Measurements from ENCODE around the gene IL2RA. TPM values are rescaled to one million over a fixed set of nuclear protein-coding genes. Genes with fewer than 3 reads are reported as not detected.
"Not testable (repeated sequence)": the region's sequence is repeated elsewhere in the genome, so short reads cannot be mapped to it uniquely, and the experiment has no call there.

The IL2RA gene
- total RNA-seq, 1 donor from 2014 or later: 245 TPM

DNA sequence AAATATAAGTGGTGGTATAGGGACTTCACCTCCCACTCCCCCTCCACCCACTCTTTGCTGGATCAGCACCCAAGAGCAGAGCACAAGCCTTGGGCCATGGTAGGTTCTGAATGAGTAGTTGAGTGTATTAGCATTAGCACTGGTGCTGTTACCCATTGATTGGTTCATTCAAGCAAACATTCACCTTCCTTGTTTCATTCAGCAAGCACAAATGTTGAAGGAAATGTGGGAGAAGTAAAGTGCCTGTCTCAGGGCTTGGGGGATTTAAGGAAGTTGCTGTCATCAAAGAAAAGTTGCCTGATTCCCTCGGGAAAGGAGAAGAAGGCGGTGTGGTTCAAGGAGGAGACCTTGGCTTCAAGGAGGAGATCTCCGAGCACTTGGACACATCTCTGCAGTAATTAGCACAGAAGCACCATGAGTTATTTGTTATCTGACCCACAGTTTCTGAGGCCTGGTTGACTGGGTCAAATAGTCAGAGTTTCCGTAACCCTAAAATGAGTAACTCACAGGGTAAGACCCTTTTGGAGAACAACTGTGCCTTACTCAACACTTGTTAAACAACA is 17.3 kb downstream of the IL2RA start:
- intact Hi-C loops (cut with micrococcal nuclease): loop anchor here (5.0 kb wide), 1 partner anchor 598 kb away; no protein-coding TSS in a partner anchor

DNA sequence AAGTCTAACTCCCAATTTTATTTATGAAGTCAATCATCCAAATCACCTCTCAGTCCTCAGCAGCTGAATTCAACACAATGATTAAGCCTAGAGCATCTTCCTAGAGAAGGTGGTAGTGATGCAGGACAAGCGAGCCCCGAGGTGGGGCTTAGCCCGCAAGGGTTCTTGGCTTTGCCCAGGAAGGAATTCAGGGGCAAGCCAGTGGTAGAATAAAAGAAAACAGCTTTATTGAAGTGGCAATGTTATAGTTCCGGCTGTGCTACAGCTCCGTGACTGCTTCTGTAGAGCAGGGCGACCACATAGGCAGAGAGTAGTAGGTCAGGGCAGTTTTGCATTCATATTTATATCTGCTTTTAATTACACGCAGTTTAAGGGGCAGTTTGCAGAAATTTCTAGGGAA is 18.1 kb downstream of the IL2RA start:
- intact Hi-C loops (cut with micrococcal nuclease): no loop called here

DNA sequence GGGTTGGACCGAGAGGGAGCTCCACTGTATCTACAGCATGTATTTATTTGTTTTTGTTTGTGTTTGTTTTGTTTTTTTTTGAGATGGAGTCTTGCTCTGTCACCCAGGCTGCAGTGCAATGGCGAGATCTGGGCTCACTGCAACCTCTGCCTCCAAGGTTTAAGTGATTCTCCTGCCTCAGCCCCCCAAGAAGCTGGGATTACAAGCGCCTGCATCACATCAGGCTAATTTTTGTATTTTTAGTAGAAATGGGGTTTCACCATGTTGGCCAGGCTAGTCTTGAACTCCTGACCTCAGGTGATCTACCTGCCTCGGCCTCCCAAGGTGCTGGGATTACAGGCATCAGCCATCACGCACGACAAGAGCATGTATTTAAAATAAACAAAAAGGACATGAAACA is 18.8 kb downstream of the IL2RA start:
- intact Hi-C loops (cut with micrococcal nuclease): not testable (repeated sequence)

DNA sequence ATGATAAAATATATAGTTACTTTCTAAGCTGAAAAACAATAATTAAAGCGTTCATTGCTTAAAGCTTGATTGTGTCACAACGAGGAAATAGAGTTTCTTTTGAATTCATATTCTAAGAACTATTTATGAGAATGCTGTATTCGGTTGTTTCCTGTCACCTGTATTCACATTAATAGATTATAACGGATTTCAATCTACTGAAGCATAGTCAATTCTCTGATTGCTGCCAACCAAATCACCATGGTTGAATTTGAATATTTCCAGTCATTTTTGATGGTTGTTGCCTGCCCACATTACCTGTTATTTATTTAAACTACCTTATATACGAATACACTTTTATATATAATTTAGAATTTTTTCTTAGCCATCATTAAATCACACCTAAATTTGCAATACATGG is 22.0 kb downstream of the IL2RA start:
- intact Hi-C loops (cut with micrococcal nuclease): no loop called here

DNA sequence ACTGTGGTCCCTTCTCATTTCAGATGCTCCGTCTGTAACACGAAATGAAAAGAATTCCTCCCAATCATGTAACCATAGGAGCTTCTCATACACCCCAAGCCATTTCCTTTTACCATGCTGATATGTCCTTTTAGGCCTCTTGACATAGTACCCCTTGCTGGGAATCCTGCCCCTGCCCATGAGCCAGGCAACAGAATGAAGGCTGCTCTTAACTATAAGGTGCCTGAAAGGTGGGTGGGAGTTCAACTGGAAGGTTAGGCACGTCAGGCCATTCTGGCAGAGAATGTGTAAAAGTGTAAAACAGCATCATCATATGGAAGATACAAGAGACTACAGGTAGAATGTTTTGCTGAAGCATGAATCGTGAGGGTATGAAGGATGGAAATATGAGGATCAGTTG is 22.5 kb downstream of the IL2RA start:
- intact Hi-C loops (cut with micrococcal nuclease): loop anchor here (2.0 kb wide), 1 partner anchor 63 kb away; the partner anchor contains the start of gene IL15RA

DNA sequence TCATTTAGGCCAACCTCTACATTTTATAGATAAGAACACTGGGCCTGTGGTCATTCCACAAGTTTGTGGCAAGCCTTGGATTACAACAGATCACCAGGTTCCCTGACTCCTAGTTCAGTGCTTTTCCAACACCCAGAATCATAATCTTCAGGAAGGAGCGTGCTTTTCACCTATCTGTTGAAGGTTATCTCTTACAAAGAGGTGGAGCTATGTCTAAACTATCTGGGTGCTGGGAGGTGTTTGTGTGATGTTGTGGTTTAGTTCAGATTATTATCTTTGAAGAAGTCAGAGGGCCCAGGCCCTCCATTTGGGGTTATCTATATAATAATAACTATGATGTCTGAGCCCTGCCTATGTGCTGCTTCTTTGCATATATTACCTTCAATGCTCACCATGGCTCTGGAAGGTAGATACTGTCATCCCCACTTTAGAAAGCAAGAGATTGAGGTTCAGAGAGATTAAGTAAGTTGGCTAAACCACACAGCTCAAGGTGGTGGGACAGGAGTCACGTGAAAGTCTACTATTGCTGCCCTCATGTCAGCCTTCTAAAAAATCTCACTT is 24.0 kb downstream of the IL2RA start:
- intact Hi-C loops (cut with micrococcal nuclease): loop anchor here (1.0 to 2.0 kb wide), 2 partner anchors 12 to 61 kb away; partner anchors contain the start of gene IL15RA

DNA sequence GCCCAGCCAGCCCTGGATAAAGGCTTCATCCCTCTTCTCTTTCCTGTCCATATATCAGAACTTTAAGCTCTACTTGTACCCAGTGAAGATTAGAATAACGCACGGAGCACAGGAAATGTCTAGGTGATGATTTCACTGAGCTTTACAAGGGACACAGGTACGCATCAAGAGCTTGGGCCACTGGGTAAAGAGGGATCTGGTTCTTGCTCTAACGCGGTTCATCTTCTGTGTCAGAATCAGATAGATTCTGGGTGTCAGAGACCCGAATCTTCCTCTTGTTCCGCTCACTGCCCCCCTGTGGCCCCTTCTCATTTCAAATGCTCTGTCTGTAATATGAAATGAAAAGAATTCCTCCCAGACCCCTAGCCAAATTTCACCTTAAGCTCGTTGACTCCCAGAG is 24.7 kb downstream of the IL2RA start:
- intact Hi-C loops (cut with micrococcal nuclease): no loop called here

DNA sequence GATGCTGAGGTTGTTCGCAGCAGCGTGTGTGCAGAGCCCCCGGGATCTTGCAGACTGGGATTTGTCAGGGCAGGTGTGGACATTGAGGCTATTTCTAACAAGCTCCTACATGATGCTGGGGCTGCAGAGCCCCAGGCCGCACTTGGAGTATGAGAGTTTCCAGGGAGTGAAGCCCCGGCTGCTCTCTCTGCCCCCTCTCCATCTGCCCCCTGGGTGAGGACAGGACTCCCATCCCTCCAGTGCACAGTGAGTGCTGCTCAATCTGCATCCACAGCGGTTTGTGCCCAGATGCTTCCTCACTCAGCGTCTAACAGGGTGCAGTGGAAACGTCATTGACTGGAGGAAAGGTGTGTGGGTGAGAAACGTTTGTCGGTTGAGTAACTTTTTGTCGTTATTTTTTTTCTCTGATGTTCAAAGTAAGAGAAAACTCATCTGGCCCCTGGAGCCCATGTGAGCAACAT is 25.3 kb downstream of the IL2RA start:
- intact Hi-C loops (cut with micrococcal nuclease): no loop called here

DNA sequence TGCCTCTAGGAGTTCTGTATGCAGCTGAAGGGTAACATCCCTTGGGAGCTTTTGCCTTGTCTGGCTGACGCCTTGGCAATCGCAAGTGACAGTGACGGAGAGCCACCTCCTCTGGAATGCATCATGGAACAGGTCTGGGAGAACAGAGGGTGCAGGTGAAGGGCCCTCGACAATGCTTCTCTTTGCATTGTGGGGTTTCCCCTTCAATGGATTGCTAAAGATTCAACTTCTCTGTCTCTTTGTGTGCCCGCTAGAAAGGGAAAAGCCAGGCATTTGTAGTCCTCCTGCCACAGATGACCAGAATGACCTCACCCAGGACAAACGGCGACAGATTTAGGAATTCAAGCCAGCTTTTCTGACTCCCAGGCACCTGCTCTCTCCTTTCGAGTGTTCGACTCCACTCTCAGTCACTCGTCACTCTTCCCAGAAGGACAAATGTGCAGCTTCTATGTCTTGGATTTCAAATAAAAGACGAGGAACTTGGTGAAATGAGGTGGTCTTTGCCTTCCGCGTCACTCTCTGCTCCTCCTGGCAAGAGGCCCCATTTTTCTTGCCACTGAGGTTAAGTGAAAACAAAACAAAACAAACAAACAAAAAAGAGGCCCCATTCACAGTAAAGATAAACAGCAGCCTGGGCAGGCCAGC is 26.1 kb downstream of the IL2RA start:
- intact Hi-C loops (cut with micrococcal nuclease): no loop called here

DNA sequence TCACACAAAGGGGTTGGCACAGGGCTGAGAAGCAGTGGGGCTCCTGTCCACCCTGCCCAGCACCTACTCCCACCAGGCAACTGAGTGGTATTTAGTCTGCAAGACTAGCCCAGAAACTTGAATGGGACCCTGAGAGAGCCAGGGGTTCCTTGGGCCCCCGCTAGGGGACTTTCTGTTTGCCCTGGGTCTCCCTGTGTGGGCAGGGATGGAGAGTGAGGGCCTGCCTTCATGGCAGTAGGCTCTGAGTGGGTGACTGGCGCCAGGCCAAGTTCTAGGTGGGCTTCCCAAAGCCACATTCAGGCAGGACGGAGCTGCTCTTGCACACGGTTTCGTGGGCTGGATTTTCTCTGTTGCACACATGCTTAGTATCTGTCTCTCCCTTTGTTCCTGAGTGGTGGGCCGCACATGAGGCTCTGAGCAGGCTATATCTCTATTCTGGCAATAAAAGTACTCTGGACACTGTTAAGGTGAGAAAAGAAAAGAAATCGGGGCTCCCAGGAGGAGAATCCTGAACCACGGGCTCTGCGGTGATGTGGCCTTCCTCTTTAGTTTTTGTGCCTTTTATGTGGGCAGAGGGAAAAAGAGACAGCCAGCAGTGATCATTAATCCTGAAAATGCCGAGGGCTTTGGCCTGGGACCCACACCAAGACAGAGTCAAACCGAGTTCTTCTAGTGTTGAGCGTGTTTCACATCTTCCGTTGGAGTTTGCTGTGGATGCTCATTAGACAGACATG is 26.9 kb downstream of the IL2RA start:
- intact Hi-C loops (cut with micrococcal nuclease): no loop called here

DNA sequence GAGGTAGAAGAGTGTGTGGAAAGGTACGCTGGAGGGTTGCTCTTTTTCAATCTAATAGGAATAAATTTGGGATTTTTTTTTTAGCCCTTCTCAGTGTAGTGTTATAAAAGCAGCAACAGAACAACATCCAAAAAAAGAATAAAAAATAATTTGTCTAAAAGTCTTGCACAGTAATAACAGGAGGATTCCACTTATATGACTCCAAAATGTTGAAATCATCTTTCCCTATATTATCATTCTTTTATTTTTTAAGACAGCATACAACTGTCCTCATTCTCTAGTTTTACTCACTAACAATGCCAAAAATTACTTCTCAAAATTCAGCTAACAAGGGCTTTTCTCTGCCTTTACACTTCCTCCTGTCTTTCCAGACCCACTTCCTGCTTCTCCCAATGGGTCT is 27.8 kb downstream of the IL2RA start:
- intact Hi-C loops (cut with micrococcal nuclease): no loop called here

DNA sequence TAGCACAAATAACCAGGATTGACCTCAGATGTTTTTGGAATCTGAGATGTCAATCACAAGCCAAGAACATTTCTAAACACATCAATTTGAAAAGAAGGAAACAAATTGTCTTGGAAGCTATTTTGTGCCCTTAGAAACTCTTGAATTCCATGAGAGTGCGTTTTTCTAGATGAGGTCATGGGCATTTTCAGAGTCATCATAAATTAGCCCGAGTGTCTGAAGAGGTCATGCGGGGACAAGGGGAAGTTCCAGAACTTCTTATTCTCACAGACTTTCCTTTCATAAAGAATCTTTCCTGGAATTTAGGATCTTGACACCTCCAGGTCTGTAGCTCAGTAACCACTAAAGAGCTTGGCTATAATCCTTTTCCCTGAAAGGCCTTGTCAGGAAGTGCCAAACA is 28.2 kb downstream of the IL2RA start:
- intact Hi-C loops (cut with micrococcal nuclease): no loop called here

DNA sequence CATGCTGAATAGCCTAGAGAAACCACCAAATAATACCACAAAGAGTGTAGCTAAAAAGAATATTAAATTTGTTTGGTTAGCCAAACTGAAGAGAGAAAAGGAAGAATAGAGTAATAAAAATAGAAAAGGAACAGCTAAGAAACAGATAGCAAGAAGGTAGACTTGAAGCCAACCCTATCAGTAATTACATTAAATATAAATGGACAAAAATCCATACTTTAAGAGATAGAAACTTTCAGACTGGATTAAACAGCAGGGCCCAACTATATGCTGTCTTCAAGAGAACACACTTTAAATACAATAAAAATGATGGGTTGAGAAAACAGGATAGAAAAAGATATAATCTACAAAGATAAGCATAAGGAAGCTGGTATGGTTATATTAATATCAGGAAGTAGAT is 31.2 kb downstream of the IL2RA start:
- intact Hi-C loops (cut with micrococcal nuclease): no loop called here

DNA sequence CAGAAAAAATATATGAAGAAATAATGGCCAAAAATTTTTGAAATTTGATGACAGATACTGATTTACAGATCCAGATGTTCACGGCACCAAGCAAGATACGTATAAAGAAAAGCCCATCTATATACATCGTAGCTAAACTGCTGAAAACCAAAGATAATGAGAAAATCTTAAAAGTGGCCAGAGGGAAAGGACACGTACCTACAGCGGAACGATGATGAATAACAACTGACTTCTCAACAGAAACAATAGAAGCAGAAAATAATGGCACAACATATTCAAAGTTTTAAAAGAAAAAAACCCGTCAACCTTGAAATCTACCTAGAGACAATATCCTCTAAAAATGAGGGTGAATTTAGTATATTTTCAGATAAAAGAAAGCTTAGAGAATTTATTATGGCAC is 31.9 kb downstream of the IL2RA start:
- intact Hi-C loops (cut with micrococcal nuclease): no loop called here

DNA sequence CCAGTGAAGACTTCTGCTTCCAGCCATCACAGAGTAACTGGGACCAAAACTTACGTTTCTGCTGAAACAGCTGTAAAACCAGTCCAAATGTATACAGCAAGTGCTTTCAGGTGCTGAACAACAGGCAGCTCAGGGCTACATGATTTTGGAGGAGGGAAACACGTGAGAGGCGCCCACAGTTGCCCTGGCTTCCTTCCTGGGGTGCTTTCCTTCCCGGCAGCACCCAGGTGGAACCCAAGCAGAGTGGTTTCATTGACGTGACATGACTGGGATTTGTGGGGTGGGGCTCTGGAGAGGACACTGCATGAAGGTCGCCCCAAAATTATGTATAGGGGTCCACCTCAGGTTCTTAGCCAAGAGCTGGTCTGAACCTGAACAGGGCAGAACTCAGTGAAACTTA is 34.2 kb downstream of the IL2RA start:
- intact Hi-C loops (cut with micrococcal nuclease): no loop called here

DNA sequence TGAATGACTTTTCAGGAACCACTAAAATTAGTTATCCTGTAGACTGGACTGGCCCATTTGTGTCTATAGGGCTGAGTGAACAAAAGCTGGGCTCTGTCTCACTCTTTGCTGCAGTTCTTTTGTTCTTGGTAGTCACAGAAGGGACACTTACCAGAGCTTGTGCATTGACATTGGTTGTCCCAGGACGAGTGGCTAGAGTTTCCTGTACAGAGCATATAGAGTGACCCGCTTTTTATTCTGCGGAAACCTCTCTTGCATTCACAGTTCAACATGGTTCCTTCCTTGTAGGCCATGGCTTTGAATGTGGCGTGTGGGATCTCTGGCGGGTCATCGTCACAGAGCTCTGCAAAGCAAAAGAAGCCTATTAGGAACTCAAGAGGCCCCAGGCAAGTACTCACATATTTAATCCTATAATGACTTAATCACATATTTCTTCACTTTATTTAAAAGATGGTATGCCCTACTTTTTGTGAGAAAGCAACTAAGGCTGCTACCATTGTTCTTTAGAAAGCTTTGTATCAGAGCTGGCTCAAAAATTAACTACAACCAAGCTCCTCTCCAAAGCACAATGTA is 36.4 kb downstream of the IL2RA start:
- intact Hi-C loops (cut with micrococcal nuclease): no loop called here

DNA sequence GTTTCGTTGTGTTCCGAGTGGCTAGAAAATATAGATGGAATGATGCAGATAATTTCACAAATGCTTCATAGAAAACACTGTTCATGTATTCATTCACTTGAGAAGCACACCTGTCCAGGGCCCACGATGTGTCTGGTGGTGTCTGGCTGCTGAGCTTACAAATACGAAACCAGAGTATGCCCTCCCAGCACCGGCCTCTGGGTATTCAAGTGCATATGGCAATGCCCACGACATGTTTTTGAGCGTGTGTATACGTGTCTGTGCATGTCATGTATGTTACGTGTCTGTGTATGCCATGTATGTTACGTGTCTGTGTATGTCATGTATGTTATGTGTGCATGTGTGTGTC is 37.9 kb downstream of the IL2RA start:
- intact Hi-C loops (cut with micrococcal nuclease): no loop called here

DNA sequence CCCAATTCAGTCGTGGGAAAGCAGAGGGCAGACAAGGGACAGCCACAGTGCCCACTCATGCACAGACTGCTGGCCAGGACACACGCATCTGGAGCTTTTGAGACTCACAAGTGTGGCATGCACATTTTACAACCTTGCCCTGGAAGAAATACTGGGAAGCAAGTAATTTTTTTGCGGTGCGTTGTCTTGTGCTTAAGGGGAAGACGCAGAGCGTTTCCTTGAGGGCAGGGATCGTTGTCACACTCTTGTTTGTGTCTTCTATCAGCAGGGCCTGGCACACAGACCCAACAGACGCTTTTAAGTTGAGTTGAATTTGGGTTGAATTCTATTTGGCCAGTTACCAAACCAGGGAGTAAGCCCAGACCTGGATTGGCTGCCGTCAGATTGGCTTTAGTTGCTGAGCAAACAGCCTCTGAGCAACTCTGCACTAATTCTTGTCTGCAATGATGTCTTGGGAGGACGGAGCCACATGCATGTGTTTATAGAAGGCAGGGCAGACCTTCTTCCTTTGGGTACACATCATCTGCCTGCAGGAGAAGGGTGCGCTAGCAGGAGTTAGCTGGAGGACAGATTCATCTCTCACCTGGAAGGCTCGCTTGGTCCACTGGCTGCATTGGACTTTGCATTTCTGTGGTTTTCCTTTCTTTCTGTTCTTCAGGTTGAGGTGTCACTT is 38.4 kb downstream of the IL2RA start:
- intact Hi-C loops (cut with micrococcal nuclease): no loop called here

DNA sequence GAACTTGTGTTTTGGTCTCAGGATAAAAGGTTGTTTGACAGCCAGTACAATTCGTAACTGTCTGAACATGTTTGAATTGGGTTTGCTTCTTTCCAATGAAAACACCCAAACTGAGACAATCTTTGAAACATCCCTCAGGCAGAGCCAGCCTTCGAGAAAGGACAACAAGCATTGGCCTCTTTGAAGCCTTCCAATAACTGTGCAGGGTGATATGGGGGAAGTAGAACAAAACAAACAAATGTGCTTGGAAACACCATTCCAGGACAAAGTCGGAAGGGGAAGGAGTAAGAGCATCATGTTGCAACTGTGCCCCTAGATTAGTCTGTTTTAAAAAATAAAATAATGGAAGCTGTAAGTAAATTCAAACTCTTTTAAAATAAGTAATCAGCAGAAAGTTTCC is 39.5 kb downstream of the IL2RA start:
- intact Hi-C loops (cut with micrococcal nuclease): no loop called here

DNA sequence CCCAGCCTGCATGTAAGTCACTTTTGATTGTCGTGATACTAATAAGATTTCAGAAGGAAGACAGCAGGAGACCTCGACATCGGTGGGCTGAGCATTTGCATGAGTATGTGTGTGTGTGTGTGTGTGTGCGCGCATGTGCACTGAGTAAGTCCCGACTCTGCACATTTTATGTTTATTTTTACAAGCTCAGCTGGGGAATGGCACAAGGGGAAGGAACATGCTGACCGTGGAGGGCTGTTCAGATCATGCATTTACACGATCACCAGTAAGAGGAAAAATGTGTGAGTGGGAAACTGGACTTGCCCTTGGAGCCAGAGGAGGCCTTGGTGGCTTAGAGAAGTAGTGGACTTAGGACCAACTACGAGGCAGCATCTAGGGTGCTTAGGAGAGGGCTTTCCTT is 41.3 kb downstream of the IL2RA start:
- intact Hi-C loops (cut with micrococcal nuclease): no loop called here

DNA sequence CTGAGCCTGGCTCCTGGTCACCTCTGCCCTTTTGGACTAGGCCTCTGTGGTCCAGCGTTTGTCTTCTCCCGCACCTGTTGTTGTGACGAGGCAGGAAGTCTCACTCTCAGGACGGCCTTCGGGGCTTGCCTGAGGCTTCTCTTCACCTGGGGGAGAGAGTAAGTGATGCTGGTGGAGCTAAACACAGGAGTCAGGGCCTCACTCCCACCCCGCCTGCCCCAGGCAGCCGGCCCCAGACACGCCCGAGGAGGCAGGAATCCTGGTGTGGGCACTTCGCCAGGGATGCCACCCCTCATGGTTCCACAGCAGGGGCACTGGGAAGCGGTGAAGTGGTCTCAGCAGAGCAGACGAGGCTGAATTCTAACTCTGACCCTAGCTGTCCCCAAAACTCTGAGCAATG is 42.4 kb downstream of the IL2RA start:
- intact Hi-C loops (cut with micrococcal nuclease): no loop called here
